ENCODE data around the gene SLC35C1. TPM values are rescaled to one million over a fixed set of nuclear protein-coding genes. Genes with fewer than 3 reads are reported as not detected.

The SLC35C1 gene
- total and polyA plus RNA-seq, 2 of the 8 experiments (the other 6 are each of a cell fraction or from before 2014, with no cell fraction given), result 4.6 to 10.6 TPM

DNA sequence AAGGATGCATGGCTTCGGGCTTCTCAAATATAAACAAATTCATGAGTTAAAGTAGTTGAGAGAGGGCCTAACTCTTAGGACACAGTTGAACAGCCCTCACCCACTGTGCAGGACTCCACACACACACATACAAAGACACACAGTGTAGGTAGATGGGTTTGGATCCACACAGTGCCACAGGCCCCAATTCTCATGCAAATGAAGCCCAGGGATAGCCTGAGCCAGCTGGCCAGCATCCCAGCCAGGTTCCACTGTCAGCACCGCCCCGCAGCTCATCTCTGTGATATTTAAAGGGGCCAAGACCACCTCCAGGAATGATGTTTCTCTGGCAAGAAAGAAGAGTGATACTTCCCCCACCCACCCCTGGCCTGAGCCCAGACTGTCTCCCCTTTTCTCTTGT is 11.7 kb downstream of the SLC35C1 start (continued):
- no peak for TF ChIP-seq CBX5 (IDR thresholded peaks at IDR 0.05; ENCODE audit: low read depth, low read length)
- TF ChIP-seq CHD1 (IDR thresholded peaks at IDR 0.05; ENCODE audit: low read depth, low read length), result no peak
- TF ChIP-seq NANOG (IDR thresholded peaks at IDR 0.05; ENCODE audit: insufficient read depth, low read depth, low read length, poor library complexity, severe bottlenecking), result no peak
- no peak for TF ChIP-seq SRF (IDR thresholded peaks at IDR 0.05; ENCODE audit: low read depth, low read length)
- no peak for TF ChIP-seq NRF1 (IDR thresholded peaks at IDR 0.05; ENCODE audit: low read depth, low read length)
- no peak for TF ChIP-seq EZH2 (IDR thresholded peaks at IDR 0.05; ENCODE audit: low read depth, low read length, severe bottlenecking)
- TF ChIP-seq POU5F1 (IDR thresholded peaks at IDR 0.05; ENCODE audit: low read depth, low read length), result peak; percentile 52; the same call in 1 of the 2 replicates
- no peak for TF ChIP-seq CEBPB (IDR thresholded peaks at IDR 0.05; ENCODE audit: low read depth, low read length)

All from H1 (cell line).